WTC11 (cell line): ENCODE measurements around the gene ADAM19. TPM values are rescaled to one million over a fixed set of nuclear protein-coding genes. Genes with fewer than 3 reads are reported as not detected.

Experiments
- ATAC-seq: fragments of 200-7000 bp; cut with Tn5 transposase; 2 replicates; pipeline ENCODE4 v1.10.0; 2021; ENCODE audit warnings: mild to moderate bottlenecking, moderate library complexity
- CTCF ChIA-PET: fragments of 300-600 bp; sonication (Branson Sonifier 250); formaldehyde crosslinking; loops from one replicate; lab custom pipeline; 2021; ENCODE audit warnings: antibody characterized with exemption; lab: Charles Lee
- POLR2A ChIA-PET: fragments of 350-600 bp; sonication (Branson Sonifier 250); formaldehyde crosslinking; loops from one replicate; lab custom pipeline; 2021; ENCODE audit warnings: antibody characterized with exemption; lab: Charles Lee
- DNase-seq: peaks from one replicate; pipeline ENCODE4 v3.0.0; 2021; ENCODE audit warnings: low spot score
- H3K27ac Mint-ChIP-seq: 2 replicates; pipeline ENCODE4 v1.8.0; 2021; ENCODE audit warnings: mixed read lengths
- H3K27me3 Mint-ChIP-seq: 2 replicates; pipeline ENCODE4 v1.8.0; 2021; ENCODE audit warnings: low read depth, mild to moderate bottlenecking, moderate library complexity, mixed read lengths
- H3K36me3 Mint-ChIP-seq: 2 replicates; pipeline ENCODE4 v1.8.0; 2021; ENCODE audit warnings: mixed read lengths
- H3K4me1 Mint-ChIP-seq: 2 replicates; pipeline ENCODE4 v1.8.0; 2022; ENCODE audit warnings: mixed read lengths
- H3K4me3 Mint-ChIP-seq: 2 replicates; pipeline ENCODE4 v1.8.0; 2021; ENCODE audit warnings: mild to moderate bottlenecking, moderate library complexity, mixed read lengths
- H3K9me3 Mint-ChIP-seq: 2 replicates; pipeline ENCODE4 v1.8.0; 2021; ENCODE audit warnings: mixed read lengths
- ESRRA ChIP-seq: sonication (generic); formaldehyde crosslinking; IDR thresholded peaks from 2 replicates; pipeline ENCODE4 v1.8.1; 2022; ENCODE audit warnings: mild to moderate bottlenecking, missing genetic modification reagents, borderline replicate concordance
- FOXK1 ChIP-seq: sonication (generic); formaldehyde crosslinking; IDR thresholded peaks from 2 replicates; pipeline ENCODE4 v1.8.0; 2022; ENCODE audit warnings: mild to moderate bottlenecking, moderate library complexity, missing genetic modification reagents
- FOXP1 ChIP-seq: sonication (generic); formaldehyde crosslinking; IDR thresholded peaks from 2 replicates; pipeline ENCODE4 v1.8.0; 2022; ENCODE audit warnings: missing genetic modification reagents, mild to moderate bottlenecking, moderate library complexity, borderline replicate concordance
- GABPB1 ChIP-seq: sonication (generic); formaldehyde crosslinking; IDR thresholded peaks from 2 replicates; pipeline ENCODE4 v1.8.1; 2023; ENCODE audit warnings: mild to moderate bottlenecking, missing genetic modification reagents
- GTF2I ChIP-seq: fragments of 250-450 bp; sonication (Bioruptor Pico); conservative IDR thresholded peaks from 2 replicates; pipeline ENCODE4 v1.4.0; 2021; ENCODE audit warnings: mild to moderate bottlenecking
- NFATC4 ChIP-seq: fragments of 250-450 bp; sonication (Bioruptor Pico); IDR thresholded peaks from 2 replicates; pipeline ENCODE4 v1.9.0; 2021; ENCODE audit warnings: mild to moderate bottlenecking
- NFE2L1 ChIP-seq: sonication (generic); formaldehyde crosslinking; IDR thresholded peaks from 2 replicates; pipeline ENCODE4 v1.8.1; 2023; ENCODE audit warnings: missing genetic modification reagents
- NR1H2 ChIP-seq: sonication (generic); formaldehyde crosslinking; IDR thresholded peaks from 2 replicates; pipeline ENCODE4 v1.9.0; 2021; ENCODE audit warnings: mild to moderate bottlenecking, moderate library complexity, missing genetic modification reagents
- NR3C1 ChIP-seq: sonication (generic); formaldehyde crosslinking; conservative IDR thresholded peaks from 2 replicates; pipeline ENCODE4 v1.8.1; 2023; ENCODE audit warnings: low read depth, mild to moderate bottlenecking, missing genetic modification reagents
- OVOL2 ChIP-seq: fragments of 250-450 bp; sonication (Bioruptor Pico); IDR thresholded peaks from 2 replicates; pipeline ENCODE4 v1.9.0; 2021; ENCODE audit warnings: mild to moderate bottlenecking, borderline replicate concordance
- RELA ChIP-seq: sonication (generic); formaldehyde crosslinking; IDR thresholded peaks from 2 replicates; pipeline ENCODE4 v1.8.1; 2022; ENCODE audit warnings: missing genetic modification reagents, mild to moderate bottlenecking, borderline replicate concordance
- RORB ChIP-seq: fragments of 250-450 bp; sonication (Bioruptor Pico); IDR thresholded peaks from 2 replicates; pipeline ENCODE4 v1.9.0; 2021; ENCODE audit warnings: mild to moderate bottlenecking
- SOX15 ChIP-seq: fragments of 250-450 bp; sonication (Bioruptor Pico); IDR thresholded peaks from 2 replicates; pipeline ENCODE4 v1.9.0; 2021; ENCODE audit warnings: mild to moderate bottlenecking
- SP1 ChIP-seq: sonication (generic); formaldehyde crosslinking; conservative IDR thresholded peaks from 2 replicates; pipeline ENCODE4 v1.8.1; 2022; ENCODE audit warnings: missing genetic modification reagents
- TCF7 ChIP-seq: sonication (generic); formaldehyde crosslinking; IDR thresholded peaks from 2 replicates; pipeline ENCODE4 v1.8.0; 2022; ENCODE audit warnings: mild to moderate bottlenecking, low read depth, missing genetic modification reagents, moderate library complexity
- TEAD1 ChIP-seq: sonication (generic); formaldehyde crosslinking; IDR thresholded peaks from 2 replicates; pipeline ENCODE4 v1.8.0; 2022; ENCODE audit warnings: mild to moderate bottlenecking, missing genetic modification reagents
- TEAD4 ChIP-seq: sonication (generic); formaldehyde crosslinking; IDR thresholded peaks from 2 replicates; pipeline ENCODE4 v1.8.0; 2022; ENCODE audit warnings: mild to moderate bottlenecking, missing genetic modification reagents
- ZNF396 ChIP-seq: fragments of 250-450 bp; sonication (Bioruptor Pico); IDR thresholded peaks from 2 replicates; pipeline ENCODE4 v1.8.0; 2021; ENCODE audit warnings: mild to moderate bottlenecking, moderate library complexity, borderline replicate concordance
- total RNA-seq: library from RNA; stranded (reverse); gene quantifications from 3 replicates; pipeline ENCODE4 v1.2.3, GENCODE V29; 2021
- TF ChIP-seq, protein P1 (sequence below): fragments of 250-450 bp; sonication (Bioruptor Pico); IDR thresholded peaks from 2 replicates; pipeline ENCODE4 v1.8.0; 2021; ENCODE audit warnings: mild to moderate bottlenecking
- TF ChIP-seq, protein P2 (sequence below): sonication (generic); formaldehyde crosslinking; IDR thresholded peaks from 2 replicates; pipeline ENCODE4 v1.8.1; 2022; ENCODE audit warnings: low read depth, mild to moderate bottlenecking, moderate library complexity, missing genetic modification reagents, borderline replicate concordance
- TF ChIP-seq, protein P3 (sequence below): fragments of 250-450 bp; sonication (Bioruptor Pico); IDR thresholded peaks from 2 replicates; pipeline ENCODE4 v1.9.0; 2021; ENCODE audit warnings: mild to moderate bottlenecking
- TF ChIP-seq, protein P4 (sequence below): fragments of 250-450 bp; sonication (Bioruptor Pico); conservative IDR thresholded peaks from 2 replicates; pipeline ENCODE4 v1.9.0; 2021; ENCODE audit warnings: mild to moderate bottlenecking
- TF ChIP-seq, protein P5 (sequence below): sonication (generic); formaldehyde crosslinking; IDR thresholded peaks from 2 replicates; pipeline ENCODE4 v1.8.1; 2023; ENCODE audit warnings: mild to moderate bottlenecking, missing genetic modification reagents
- TF ChIP-seq, protein P6 (sequence below): sonication (generic); formaldehyde crosslinking; IDR thresholded peaks from 2 replicates; pipeline ENCODE4 v1.8.1; 2022; ENCODE audit warnings: mild to moderate bottlenecking, missing genetic modification reagents, moderate library complexity, borderline replicate concordance

ADAM19 gene
- total RNA-seq, 1 experiment from 2014 or later: 28.6 TPM

DNA sequence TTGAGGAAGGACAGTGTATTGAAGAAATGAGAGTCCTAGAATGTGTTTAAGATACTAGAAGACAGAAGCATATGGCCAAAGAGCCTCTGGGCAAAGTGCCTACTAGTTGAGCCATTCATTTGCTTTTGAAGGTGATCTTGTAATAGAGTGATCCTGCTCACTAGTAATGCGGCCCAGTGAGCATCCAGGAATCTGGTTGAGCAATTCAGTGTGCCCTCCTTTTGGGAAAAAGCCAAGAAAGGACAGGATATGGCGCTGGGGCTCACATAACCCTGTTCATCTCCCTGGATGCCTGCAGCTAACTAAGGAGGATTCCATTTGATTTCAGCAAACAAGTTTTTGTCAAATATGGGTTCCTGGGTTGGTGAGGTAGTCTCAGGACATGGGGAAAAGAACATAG is 16.3 kb downstream of the ADAM19 start:
- TF ChIP-seq RORB (CRISPR knock-in tag) (no peak), RELA (CRISPR knock-in tag) (no peak), OVOL2 (CRISPR knock-in tag) (no peak), NFE2L1 (CRISPR knock-in tag) (no peak)
- TF ChIP-seq, protein P1, sequence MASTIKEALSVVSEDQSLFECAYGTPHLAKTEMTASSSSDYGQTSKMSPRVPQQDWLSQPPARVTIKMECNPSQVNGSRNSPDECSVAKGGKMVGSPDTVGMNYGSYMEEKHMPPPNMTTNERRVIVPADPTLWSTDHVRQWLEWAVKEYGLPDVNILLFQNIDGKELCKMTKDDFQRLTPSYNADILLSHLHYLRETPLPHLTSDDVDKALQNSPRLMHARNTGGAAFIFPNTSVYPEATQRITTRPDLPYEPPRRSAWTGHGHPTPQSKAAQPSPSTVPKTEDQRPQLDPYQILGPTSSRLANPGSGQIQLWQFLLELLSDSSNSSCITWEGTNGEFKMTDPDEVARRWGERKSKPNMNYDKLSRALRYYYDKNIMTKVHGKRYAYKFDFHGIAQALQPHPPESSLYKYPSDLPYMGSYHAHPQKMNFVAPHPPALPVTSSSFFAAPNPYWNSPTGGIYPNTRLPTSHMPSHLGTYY (CRISPR knock-in tag): no peak
- TF ChIP-seq, protein P2, sequence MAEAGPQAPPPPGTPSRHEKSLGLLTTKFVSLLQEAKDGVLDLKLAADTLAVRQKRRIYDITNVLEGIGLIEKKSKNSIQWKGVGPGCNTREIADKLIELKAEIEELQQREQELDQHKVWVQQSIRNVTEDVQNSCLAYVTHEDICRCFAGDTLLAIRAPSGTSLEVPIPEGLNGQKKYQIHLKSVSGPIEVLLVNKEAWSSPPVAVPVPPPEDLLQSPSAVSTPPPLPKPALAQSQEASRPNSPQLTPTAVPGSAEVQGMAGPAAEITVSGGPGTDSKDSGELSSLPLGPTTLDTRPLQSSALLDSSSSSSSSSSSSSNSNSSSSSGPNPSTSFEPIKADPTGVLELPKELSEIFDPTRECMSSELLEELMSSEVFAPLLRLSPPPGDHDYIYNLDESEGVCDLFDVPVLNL (CRISPR knock-in tag): no peak
- TF ChIP-seq, all 79 proteins: peak for 0
- no peak for DNase-seq
- Mint-ChIP-seq H3K36me3 (peaks cover 4% of the 10 kb centered on the region; the same call in 1 of the 2 replicates), H3K4me3 (no peak overlapping the region), H3K27me3 (no peaks in the 10 kb centered on the region), H3K9me3 (no peaks in the 10 kb centered on the region), H3K27ac (no peak overlapping the region), H3K4me1 (peaks cover 57% of the 10 kb centered on the region)
- ChIA-PET POLR2A (no interaction called here), CTCF (no interaction called here)
- ATAC-seq: no peak

DNA sequence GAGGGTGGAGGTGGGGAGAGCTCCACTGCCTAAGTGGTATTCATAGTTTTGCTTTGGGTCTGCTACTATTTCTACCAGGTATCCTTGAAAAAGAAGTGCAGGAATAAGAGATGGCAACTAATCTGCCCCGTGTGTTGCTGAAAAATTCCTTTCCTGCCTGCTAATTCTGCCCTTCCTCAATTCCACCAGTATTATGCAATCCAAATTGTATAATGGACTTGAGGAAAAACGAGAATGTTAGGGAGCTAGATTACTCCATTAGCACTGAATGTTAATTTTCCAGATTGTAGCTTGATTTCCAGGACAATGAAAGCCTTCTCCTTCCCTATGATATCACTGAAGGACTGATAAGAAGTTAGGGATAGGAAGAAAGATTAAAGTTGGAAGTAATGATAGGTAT is 16.9 kb downstream of the ADAM19 start:
- peaks cover 55% of the 10 kb centered on the region for H3K4me1 Mint-ChIP-seq
- TF ChIP-seq TEAD4 (CRISPR knock-in tag): no peak
- TF ChIP-seq, protein P3, sequence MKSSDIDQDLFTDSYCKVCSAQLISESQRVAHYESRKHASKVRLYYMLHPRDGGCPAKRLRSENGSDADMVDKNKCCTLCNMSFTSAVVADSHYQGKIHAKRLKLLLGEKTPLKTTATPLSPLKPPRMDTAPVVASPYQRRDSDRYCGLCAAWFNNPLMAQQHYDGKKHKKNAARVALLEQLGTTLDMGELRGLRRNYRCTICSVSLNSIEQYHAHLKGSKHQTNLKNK: no peak
- no peak for TF ChIP-seq GABPB1 (CRISPR knock-in tag)
- TF ChIP-seq GTF2I: no peak
- TF ChIP-seq ZNF396 (CRISPR knock-in tag): no peak
- TF ChIP-seq SP1: no peak
- TF ChIP-seq, protein P2 (CRISPR knock-in tag): no peak
- TF ChIP-seq NR1H2 (CRISPR knock-in tag): no peak
- no peak for TF ChIP-seq FOXK1 (CRISPR knock-in tag)
- TF ChIP-seq, protein P4, sequence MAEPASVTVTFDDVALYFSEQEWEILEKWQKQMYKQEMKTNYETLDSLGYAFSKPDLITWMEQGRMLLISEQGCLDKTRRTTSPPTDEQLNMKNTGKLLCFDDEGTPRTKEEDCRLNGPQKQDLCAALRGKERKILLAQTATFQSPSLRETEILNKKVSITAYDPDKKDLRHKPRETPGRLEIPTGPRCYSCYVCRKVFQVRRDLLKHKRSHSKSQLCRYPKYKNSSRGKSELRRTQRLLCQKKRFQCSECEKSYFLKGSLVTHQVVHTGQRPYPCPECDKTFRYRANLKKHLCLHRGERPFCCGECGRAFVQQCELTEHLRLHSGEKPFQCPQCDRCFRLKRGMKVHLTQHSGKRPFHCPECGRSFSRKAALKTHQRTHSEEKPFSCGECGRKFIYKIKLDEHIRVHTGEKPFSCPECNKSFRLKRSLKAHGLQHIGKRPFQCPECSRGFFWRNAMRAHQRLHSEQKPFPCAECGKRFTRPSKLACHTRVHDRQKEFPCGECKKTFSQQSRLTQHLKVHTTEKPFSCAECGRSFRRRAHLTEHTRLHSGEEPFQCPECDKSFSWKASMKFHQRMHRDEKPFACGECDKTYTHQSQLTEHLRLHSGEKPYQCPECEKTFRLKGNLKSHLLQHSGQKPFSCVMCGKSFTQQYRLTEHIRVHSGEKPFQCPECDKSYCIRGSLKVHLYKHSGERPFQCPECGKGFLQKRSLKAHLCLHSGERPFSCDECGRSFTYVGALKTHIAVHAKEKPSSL (CRISPR knock-in tag): no peak
- no peak for ATAC-seq
- no peaks in the 10 kb centered on the region for H3K9me3 Mint-ChIP-seq
- ChIA-PET CTCF (no interaction called here), POLR2A (no interaction called here)
- DNase-seq: no peak
- no peak overlapping the region for H3K27ac Mint-ChIP-seq
- H3K36me3 Mint-ChIP-seq: peaks cover 4% of the 10 kb centered on the region; the same call in 1 of the 2 replicates
- H3K4me3 Mint-ChIP-seq: no peak overlapping the region
- H3K27me3 Mint-ChIP-seq: no peaks in the 10 kb centered on the region

DNA sequence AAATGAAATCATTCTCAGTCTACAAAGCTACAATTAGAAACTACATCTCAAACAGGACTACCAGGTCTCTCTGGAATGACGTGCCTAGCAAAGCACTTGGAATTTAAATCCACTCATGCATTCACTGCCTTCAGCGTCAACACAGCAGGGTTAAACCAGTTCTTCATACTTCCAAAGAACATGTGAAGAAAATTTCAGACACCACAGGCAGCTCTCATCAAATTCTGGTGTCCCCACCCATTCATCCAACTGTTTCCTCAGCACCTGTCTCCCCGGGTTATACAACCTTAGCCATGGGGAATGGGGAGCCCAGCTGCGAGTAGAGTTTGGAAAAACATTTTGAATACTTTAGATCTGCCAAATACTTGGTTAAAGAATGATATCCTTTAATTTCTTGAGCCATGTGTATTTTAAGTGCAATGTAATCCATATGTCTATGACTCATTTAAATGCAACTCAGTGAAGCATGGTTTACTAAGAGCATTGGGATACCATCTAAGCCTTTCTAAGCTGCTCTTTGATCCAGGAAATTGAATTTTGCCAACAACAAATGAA is 17.5 kb downstream of the ADAM19 start:
- CTCF ChIA-PET: no interaction called here
- H3K36me3 Mint-ChIP-seq: no peaks in the 10 kb centered on the region
- no peaks in the 10 kb centered on the region for H3K9me3 Mint-ChIP-seq
- H3K4me1 Mint-ChIP-seq: peaks cover 49% of the 10 kb centered on the region
- no peak overlapping the region for H3K27ac Mint-ChIP-seq
- DNase-seq (no peak), ATAC-seq (no peak)
- H3K4me3 Mint-ChIP-seq: no peak overlapping the region
- H3K27me3 Mint-ChIP-seq: no peaks in the 10 kb centered on the region
- POLR2A ChIA-PET: no interaction called here
- no peak for TF ChIP-seq SOX15 (CRISPR knock-in tag)
- no peak for TF ChIP-seq ESRRA (CRISPR knock-in tag)
- TF ChIP-seq NFATC4 (CRISPR knock-in tag): no peak
- no peak for TF ChIP-seq TEAD1 (CRISPR knock-in tag)
- TF ChIP-seq, protein P2 (CRISPR knock-in tag): no peak
- TF ChIP-seq, protein P5, sequence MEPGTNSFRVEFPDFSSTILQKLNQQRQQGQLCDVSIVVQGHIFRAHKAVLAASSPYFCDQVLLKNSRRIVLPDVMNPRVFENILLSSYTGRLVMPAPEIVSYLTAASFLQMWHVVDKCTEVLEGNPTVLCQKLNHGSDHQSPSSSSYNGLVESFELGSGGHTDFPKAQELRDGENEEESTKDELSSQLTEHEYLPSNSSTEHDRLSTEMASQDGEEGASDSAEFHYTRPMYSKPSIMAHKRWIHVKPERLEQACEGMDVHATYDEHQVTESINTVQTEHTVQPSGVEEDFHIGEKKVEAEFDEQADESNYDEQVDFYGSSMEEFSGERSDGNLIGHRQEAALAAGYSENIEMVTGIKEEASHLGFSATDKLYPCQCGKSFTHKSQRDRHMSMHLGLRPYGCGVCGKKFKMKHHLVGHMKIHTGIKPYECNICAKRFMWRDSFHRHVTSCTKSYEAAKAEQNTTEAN (CRISPR knock-in tag): no peak
- TF ChIP-seq TCF7: no peak
- TF ChIP-seq NR3C1 (CRISPR knock-in tag): no peak
- no peak for TF ChIP-seq FOXP1 (CRISPR knock-in tag)
- TF ChIP-seq, protein P6, sequence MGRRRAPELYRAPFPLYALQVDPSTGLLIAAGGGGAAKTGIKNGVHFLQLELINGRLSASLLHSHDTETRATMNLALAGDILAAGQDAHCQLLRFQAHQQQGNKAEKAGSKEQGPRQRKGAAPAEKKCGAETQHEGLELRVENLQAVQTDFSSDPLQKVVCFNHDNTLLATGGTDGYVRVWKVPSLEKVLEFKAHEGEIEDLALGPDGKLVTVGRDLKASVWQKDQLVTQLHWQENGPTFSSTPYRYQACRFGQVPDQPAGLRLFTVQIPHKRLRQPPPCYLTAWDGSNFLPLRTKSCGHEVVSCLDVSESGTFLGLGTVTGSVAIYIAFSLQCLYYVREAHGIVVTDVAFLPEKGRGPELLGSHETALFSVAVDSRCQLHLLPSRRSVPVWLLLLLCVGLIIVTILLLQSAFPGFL (CRISPR knock-in tag): no peak
